HG03066 (cell line): ENCODE results near the gene DNAH6.
"Not testable (repeated sequence)": the region's sequence is repeated elsewhere in the genome, so short reads cannot be mapped to it uniquely, and the experiment has no call there.

Source experiments
- ATAC-seq: cut with Tn5 transposase; IDR thresholded peaks from one replicate; pipeline ENCODE4 v1.9.1; 2021; ENCODE audit warnings: low read depth; ENCODE audit not compliant: unreplicated experiment

DNAH6 gene

GRCh38 chr2:84732897-84733778, 216.8 kb downstream of the DNAH6 start:
- no peak for ATAC-seq

GRCh38 chr2:84735389-84735788, 219.1 kb downstream of the DNAH6 start:
- no peak for ATAC-seq

GRCh38 chr2:84741182-84741822, 225.0 kb downstream of the DNAH6 start:
- ATAC-seq: peak; percentile 96

GRCh38 chr2:84748341-84748740, 232.0 kb downstream of the DNAH6 start:
- no peak for ATAC-seq

- no peak for ATAC-seq
These were observed 233.1 kb downstream of the DNAH6 start for GRCh38 chr2:84749442-84749841.

- no peak for ATAC-seq
These were observed 238.8 kb downstream of the DNAH6 start for GRCh38 chr2:84755096-84755495.

- ATAC-seq: no peak
These were observed 241.3 kb downstream of the DNAH6 start for GRCh38 chr2:84757648-84758047.

GRCh38 chr2:84766791-84767190, 250.5 kb downstream of the DNAH6 start:
- ATAC-seq: no peak

- no peak for ATAC-seq
These were observed 252.5 kb downstream of the DNAH6 start for GRCh38 chr2:84768840-84769239.

GRCh38 chr2:84770280-84770679, 254.0 kb downstream of the DNAH6 start:
- ATAC-seq: no peak

GRCh38 chr2:84771251-84771650, 255.0 kb downstream of the DNAH6 start:
- no peak for ATAC-seq

GRCh38 chr2:84773562-84773961, 257.3 kb downstream of the DNAH6 start:
- ATAC-seq: not testable (repeated sequence)

- no peak for ATAC-seq
These were observed 259.7 kb downstream of the DNAH6 start for GRCh38 chr2:84776011-84776410.

GRCh38 chr2:84778911-84779690, 262.8 kb downstream of the DNAH6 start:
- no peak for ATAC-seq

- no peak for ATAC-seq
These were observed 263.5 kb downstream of the DNAH6 start for GRCh38 chr2:84779781-84780180.

- ATAC-seq: peak; percentile 94
These were observed 265.8 kb downstream of the DNAH6 start for GRCh38 chr2:84781942-84782716.

GRCh38 chr2:84782717-84783442, 266.6 kb downstream of the DNAH6 start:
- no peak for ATAC-seq

GRCh38 chr2:84785950-84786349, 269.7 kb downstream of the DNAH6 start:
- no peak for ATAC-seq

GRCh38 chr2:84786601-84787000, 270.3 kb downstream of the DNAH6 start:
- ATAC-seq: no peak

- no peak for ATAC-seq
These were observed 271.7 kb downstream of the DNAH6 start for GRCh38 chr2:84788027-84788426.
